ENCODE data around the gene CADM1.
"Not testable (repeated sequence)": the region's sequence is repeated elsewhere in the genome, so short reads cannot be mapped to it uniquely, and the experiment has no call there.

Gene CADM1

GRCh38 chr11:115475564-115475963 is 28.7 kb downstream of the CADM1 start:
- no peak for DNase-seq

GRCh38 chr11:115474306-115474705 is 29.9 kb downstream of the CADM1 start:
- not testable (repeated sequence) for DNase-seq

- DNase-seq = no peak
These were observed 31.0 kb downstream of the CADM1 start for GRCh38 chr11:115473167-115473566.

- no peak for DNase-seq
These were observed 32.8 kb downstream of the CADM1 start for GRCh38 chr11:115471367-115471766.

GRCh38 chr11:115470928-115471327 is 33.3 kb downstream of the CADM1 start:
- no peak for DNase-seq

GRCh38 chr11:115469361-115469760 is 34.9 kb downstream of the CADM1 start:
- DNase-seq = no peak

- DNase-seq = no peak
These were observed 38.1 kb downstream of the CADM1 start for GRCh38 chr11:115466122-115466521.

- no peak for DNase-seq
These were observed 39.9 kb downstream of the CADM1 start for GRCh38 chr11:115464269-115464668.

GRCh38 chr11:115463606-115464005 is 40.6 kb downstream of the CADM1 start:
- no peak for DNase-seq

- no peak for DNase-seq
These were observed 41.5 kb downstream of the CADM1 start for GRCh38 chr11:115462757-115463156.

GRCh38 chr11:115462004-115462541 is 42.1 kb downstream of the CADM1 start:
- DNase-seq = no peak

GRCh38 chr11:115460512-115460911 is 43.7 kb downstream of the CADM1 start:
- DNase-seq = no peak

- no peak for DNase-seq
These were observed 44.7 kb downstream of the CADM1 start for GRCh38 chr11:115459563-115459962.

- no peak for DNase-seq
These were observed 45.3 kb downstream of the CADM1 start for GRCh38 chr11:115458877-115459276.

- DNase-seq = no peak
These were observed 48.2 kb downstream of the CADM1 start for GRCh38 chr11:115456019-115456418.

- DNase-seq = no peak
These were observed 48.6 kb downstream of the CADM1 start for GRCh38 chr11:115455613-115456012.

GRCh38 chr11:115454525-115454924 is 49.7 kb downstream of the CADM1 start:
- no peak for DNase-seq

- DNase-seq = no peak
These were observed 50.3 kb downstream of the CADM1 start for GRCh38 chr11:115453693-115454490.

- no peak for DNase-seq
These were observed 52.0 kb downstream of the CADM1 start for GRCh38 chr11:115452241-115452640.

- DNase-seq = no peak
These were observed 53.7 kb downstream of the CADM1 start for GRCh38 chr11:115450519-115450918.

- no peak for DNase-seq
These were observed 56.8 kb downstream of the CADM1 start for GRCh38 chr11:115447273-115447864.

- DNase-seq = no peak
These were observed 58.0 kb downstream of the CADM1 start for GRCh38 chr11:115446214-115446613.

GRCh38 chr11:115444542-115444941 is 59.7 kb downstream of the CADM1 start:
- DNase-seq = no peak

GRCh38 chr11:115439969-115440540 is 64.2 kb downstream of the CADM1 start:
- DNase-seq = no peak
